Neural progenitor cell (in vitro differentiated cells): ENCODE data around the gene RNF180.

Experiments used
- CTCF ChIP-seq: fragments of 200-600 bp; sonication (generic); IDR thresholded peaks from 2 replicates; pipeline ENCODE4 v1.5.1; 2017; ENCODE audit warnings: antibody characterized with exemption, mild to moderate bottlenecking
- EZH2 ChIP-seq: fragments of 200-600 bp; sonication (generic); IDR thresholded peaks from 2 replicates; pipeline ENCODE4 v1.6.1; 2017; ENCODE audit warnings: antibody characterized with exemption, mild to moderate bottlenecking, moderate library complexity

DNA sequence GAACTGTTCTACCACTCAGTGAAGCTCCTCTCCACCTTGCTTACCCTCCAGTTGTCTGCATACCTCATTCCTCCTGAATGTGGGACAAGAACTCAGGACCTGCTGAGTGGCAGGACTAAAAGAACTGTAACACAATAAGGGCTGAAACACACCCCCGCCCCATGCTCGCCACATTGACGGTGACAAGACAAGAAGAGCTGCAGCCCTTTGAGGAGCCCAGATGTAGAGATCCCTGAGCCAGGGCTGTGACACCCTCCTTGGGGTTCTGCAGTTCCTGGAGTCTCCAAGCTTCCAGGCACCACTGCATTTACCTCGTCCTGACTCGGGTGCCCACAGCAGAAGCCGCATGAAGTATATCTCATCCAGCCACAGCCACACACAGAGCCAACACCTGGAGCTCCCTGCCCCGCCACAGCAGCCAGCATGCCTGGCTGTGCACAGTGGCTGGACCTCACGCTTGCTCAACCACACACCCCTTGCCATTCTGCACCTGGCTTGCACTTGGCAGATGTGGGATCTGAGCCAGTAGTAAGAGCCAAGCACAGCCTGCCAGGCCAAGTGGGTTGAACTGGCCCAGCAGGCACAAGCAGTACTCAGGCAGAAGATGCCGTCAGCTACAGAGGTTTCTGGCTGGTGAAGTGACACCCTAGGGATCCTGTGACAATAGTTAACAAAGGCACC, 166.1 kb downstream of the RNF180 start:
- TF ChIP-seq CTCF (no peak), EZH2 (no peak)
